SIG-M5 (cell line): Measurements from ENCODE around the gene CD177.
"Not testable (repeated sequence)": the region's sequence is repeated elsewhere in the genome, so short reads cannot be mapped to it uniquely, and the experiment has no call there.

Source experiments
- DNase-seq: peaks from one replicate; lab custom pipeline; 2025; lab: John Stamatoyannopoulos, UW

The CD177 gene

DNA sequence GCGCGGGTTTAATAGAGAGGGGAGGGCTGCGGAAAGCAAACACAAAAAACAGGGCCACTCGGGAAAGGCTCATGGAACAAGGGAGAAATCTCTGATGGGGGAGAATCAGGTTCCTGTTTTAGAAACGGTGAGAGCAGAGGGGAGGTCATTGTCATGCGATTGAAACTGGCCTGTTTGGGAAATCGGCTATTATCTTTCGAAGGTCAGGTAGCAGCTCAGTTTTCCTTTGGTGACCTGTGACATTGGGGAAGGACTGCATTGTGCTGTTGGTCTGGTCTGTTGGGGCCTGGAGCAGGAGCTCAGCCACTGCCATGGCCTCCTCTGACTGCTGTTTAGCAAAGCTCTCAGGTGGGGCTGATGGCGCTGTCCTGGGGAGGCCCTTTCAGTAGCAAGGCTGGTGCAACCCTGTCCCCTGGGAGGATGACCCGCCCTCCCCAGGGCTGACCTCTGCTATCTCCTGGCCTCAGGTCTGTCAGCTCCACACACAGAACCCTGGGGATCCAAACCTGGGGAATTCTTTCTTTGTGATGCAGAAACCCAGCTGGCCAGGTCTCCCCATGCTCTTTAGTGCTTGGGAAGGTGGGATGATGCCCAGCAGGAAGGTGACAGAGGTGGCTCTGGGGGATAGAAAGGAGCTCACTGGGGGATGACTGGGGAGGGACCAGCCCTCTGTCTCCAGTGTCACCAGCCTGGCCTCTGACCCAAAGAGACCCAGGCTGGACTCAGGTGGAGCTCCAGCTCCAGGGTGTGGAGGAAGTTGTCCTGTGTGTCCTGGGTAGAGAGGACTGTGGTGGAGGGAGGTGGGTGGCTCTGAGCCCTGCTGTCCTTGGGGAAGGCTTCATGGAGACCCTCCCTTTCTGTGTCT is 21.2 kb upstream of the CD177 start:
- no peak for DNase-seq

DNA sequence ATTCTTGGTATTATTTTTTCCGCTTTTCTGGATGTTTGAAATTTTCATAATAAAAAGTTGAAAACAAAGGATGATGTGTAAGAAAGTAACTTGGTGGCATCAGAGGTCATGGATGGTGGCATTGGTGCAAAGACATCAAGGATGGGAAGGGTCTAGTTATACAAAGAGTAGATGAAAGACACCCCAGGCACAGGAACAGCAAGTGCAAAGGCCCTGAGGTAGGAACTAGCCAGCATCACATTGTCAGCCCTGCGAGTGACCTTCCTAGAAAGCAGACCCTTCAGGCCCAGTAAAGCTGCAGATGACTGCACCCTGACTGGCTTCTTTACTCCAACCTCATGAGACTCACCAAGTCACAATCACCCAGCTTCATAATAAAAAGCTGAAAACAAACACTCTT is 17.0 kb upstream of the CD177 start:
- not testable (repeated sequence) for DNase-seq

GRCh38 chr19:43337737-43338136 is 15.7 kb upstream of the CD177 start:
- no peak for DNase-seq

GRCh38 chr19:43338530-43338929 is 15.0 kb upstream of the CD177 start:
- DNase-seq = no peak

GRCh38 chr19:43339243-43339930 is 14.1 kb upstream of the CD177 start:
- DNase-seq = not testable (repeated sequence)

GRCh38 chr19:43340101-43340500 is 13.4 kb upstream of the CD177 start:
- not testable (repeated sequence) for DNase-seq

DNA sequence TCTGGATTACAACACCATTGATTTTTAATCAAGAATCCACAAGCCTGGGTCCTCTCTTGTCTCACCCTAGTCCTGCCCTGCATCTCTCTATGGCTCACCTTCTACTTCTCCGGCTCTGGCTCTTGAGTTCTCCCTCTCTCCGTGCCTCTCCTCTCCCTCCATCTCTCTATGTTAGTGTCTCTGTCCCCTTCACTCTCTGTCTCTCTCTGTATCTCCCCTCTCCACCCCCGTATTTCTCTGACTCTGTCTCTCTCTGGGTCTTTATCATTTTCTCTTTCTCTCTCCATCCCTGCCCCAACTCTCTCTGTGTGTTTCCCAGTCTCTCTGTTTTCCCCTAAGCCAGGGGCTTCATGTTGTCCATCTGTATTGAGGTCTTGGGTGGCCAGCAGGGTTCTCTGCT is 12.4 kb upstream of the CD177 start:
- not testable (repeated sequence) for DNase-seq

GRCh38 chr19:43342104-43342503 is 11.4 kb upstream of the CD177 start:
- DNase-seq = not testable (repeated sequence)

GRCh38 chr19:43344347-43344925 is 9.1 kb upstream of the CD177 start:
- DNase-seq = not testable (repeated sequence)

- DNase-seq = not testable (repeated sequence)
Measured at GRCh38 chr19:43349813-43350212, 3.7 kb upstream of the CD177 start.

- no peak for DNase-seq
Measured at GRCh38 chr19:43351998-43352746, 1.3 kb upstream of the CD177 start.

DNA sequence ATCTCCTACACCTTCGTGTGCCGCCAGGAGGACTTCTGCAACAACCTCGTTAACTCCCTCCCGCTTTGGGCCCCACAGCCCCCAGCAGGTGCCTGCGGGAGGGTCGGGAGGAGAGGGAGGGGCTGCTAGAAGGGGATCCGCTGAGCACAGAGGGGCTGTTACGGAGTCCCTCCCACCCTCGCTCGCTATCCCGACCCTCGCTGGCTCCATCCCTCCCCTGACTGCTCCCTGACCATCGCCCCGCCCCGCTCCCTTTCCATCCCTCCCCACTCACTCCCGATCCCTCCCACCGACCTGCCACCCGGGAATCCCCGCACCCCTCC is 780 bp downstream of the CD177 start:
- no peak for DNase-seq

- not testable (repeated sequence) for DNase-seq
Measured at GRCh38 chr19:43356749-43357148, 3.3 kb downstream of the CD177 start.

GRCh38 chr19:43362179-43362578 is 8.7 kb downstream of the CD177 start:
- no peak for DNase-seq

- DNase-seq = no peak
Measured at GRCh38 chr19:43362745-43363144, 9.3 kb downstream of the CD177 start.

DNA sequence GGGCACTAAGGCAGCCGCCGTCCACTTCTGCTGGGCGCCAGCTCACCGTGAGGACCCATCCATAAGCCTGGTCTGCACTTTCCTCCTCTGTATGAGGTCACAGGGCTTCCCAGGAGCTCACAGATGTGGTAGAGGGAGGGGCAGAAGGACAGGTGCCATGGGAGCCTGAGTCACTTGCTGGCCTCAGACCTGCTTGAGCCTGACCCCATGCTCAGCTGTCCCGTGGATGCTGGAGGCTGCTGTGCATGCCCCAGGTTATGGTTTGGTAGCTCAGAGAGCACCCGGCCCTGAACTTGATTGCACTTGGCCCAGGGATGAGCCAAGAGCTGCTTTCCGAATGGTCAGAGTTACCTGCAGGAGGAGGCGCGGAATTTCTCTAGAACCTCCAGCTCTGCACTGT is 12.2 kb downstream of the CD177 start:
- not testable (repeated sequence) for DNase-seq

- DNase-seq = no peak
Measured at GRCh38 chr19:43367822-43368221, 14.3 kb downstream of the CD177 start.

DNA sequence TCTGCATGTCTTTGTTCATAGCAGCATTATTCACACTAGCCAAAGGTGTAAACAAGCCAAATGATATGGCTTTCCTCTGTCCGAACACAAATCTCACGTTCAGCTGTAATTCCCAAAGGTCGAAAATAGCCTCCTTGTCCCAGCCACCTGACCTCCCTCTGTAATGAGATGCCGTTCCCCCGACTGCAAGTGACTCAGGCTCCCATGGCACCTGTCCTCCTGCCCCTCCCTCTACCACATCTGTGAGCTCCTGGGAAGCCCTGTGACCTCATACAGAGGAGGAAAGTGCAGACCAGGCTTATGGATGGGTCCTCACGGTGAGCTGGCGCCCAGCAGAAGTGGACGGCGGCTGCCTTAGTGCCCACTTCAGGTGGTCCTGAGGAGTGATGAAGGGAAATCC is 15.4 kb downstream of the CD177 start:
- DNase-seq = not testable (repeated sequence)

GRCh38 chr19:43371909-43372308 is 18.4 kb downstream of the CD177 start:
- no peak for DNase-seq

DNA sequence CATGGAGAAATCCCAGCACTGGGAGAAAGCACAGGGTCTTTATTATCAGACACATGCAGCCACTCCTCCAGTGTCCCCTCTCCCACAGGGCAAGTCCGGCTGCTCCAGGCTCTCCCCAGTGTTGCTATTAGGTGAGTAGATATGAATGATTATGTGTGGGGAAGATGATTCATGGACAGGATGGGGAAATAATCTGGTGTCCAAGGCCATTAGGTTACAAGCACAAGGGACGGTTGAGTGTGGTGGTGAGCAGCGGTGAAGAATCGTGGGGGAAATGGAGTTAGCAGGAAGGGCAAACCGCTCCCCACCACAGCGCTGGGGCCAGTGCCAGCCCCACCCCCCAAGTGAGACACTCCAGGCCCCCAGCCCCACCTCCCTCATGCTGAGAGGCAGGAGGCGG is 19.0 kb downstream of the CD177 start:
- no peak for DNase-seq

GRCh38 chr19:43377624-43378023 is 24.1 kb downstream of the CD177 start:
- not testable (repeated sequence) for DNase-seq

GRCh38 chr19:43380008-43380407 is 26.5 kb downstream of the CD177 start:
- no peak for DNase-seq
